Aorta (tissue), 5 donors: ENCODE measurements around the gene DSG3. TPM values are rescaled to one million over a fixed set of nuclear protein-coding genes. Genes with fewer than 3 reads are reported as not detected.

Experiments used
- ATAC-seq: fragments of 200-7000 bp; cut with Tn5 transposase; one replicate; pipeline ENCODE4 v1.9.1; 2022; ENCODE audit warnings: moderate library complexity; ENCODE audit not compliant: low FRiP score
- DNase-seq, 2 donors: peaks; one replicate each; pipeline ENCODE4 v3.0.0-alpha.2; 2020
- H3K27ac ChIP-seq, 2 donors: one replicate each; pipeline ENCODE4 v1.5.1; 2013; ENCODE audit warnings: low read length in 2 of 2, mild to moderate bottlenecking in 2 of 2, moderate library complexity in 2 of 2, control low read depth in 1 of 2, inconsistent platforms in 1 of 2, low read depth in 1 of 2
- H3K27me3 ChIP-seq, 2 donors: one replicate each; pipeline ENCODE4 v1.6.1; 2013; ENCODE audit warnings: control low read depth in 1 of 2, low read length in 1 of 2, mild to moderate bottlenecking in 1 of 2, moderate library complexity in 1 of 2; ENCODE audit not compliant: insufficient read depth in 2 of 2, control insufficient read depth in 1 of 2
- H3K36me3 ChIP-seq, 2 donors: one replicate each; pipeline ENCODE4 v1.6.1; 2013; ENCODE audit warnings: control low read depth in 1 of 2, low read length in 1 of 2, mild to moderate bottlenecking in 1 of 2; ENCODE audit not compliant: insufficient read depth in 2 of 2, control insufficient read depth in 1 of 2
- H3K4me1 ChIP-seq, 2 donors: one replicate each; pipeline ENCODE4 v1.6.1; 2013; ENCODE audit warnings: low read length in 2 of 2, control low read depth in 1 of 2, mild to moderate bottlenecking in 1 of 2, moderate library complexity in 1 of 2; ENCODE audit not compliant: insufficient read depth in 2 of 2, control insufficient read depth in 1 of 2
- H3K4me3 ChIP-seq, 2 donors: one replicate each; pipeline ENCODE4 v1.5.1; 2013; ENCODE audit warnings: low read length in 2 of 2, control low read depth in 1 of 2, mild to moderate bottlenecking in 1 of 2
- H3K9me3 ChIP-seq: one replicate; pipeline ENCODE4 v1.6.1; 2013; ENCODE audit warnings: mild to moderate bottlenecking, low read length; ENCODE audit not compliant: control insufficient read depth
- WGBS, 2 donors: extraction: QIAGEN DNeasy Blood & Tissue Kit; methylation state at CpG; one replicate each; pipeline ENCODE4 v1.1.7; 2013; 5-methylcytosine and 5-hydroxymethylcytosine counted together
- intact Hi-C, 2 donors: fragments of 100-400 bp; cut with DNase I; formaldehyde crosslinking; loops; one replicate each; pipeline versions ENCODE4 v1.14.2 to v1.15.0; 2022
- polyA plus RNA-seq, 2 donors: library from polyadenylated mRNA; stranded (reverse); fragments of 200-250 nt; gene quantifications; one replicate each; pipeline ENCODE4 v1.2.3, GENCODE V29; 2013
- total RNA-seq, 2 donors: library from RNA; stranded (reverse); fragmentation: NEBNext Ultra II Directional; extraction: Animal tissue kit (Norgen Biotek cat#: 25700); gene quantifications; one replicate each; pipeline ENCODE4 v1.2.1, GENCODE V29; 2021
- donor health status: healthy with polysubstance abuse.
- donor health status: Bipolar disorder and iron deficiency.
- donor health status: DM: no; HTN: no; CAD: no.
- donor health status: DM: no; HTN: no; CAD: no.
- donor health status: DM: yes; HTN: yes; CAD: no.

The DSG3 gene
- total and polyA plus RNA-seq, 4 donors, result 0.08 to 0.50 TPM; not detected in 2

DNA sequence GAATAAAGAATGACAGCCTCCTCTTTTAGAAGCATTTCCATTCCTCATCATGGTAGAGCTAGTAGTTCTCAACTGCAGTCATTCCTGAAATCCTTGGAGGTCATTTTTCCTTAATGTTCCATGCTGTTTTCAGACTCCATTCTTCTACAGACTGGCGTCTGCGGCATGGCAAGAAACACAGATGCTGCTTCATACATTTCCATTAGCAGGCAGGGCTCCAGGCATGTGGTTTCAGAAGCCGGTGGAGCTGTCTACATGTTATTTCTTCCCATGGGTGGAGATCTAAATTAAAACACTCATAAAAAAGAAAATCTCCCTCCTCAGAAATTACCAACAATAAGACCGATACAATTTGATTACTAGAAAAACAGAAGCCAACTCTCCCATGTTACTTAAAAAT lies 6.0 kb upstream of the DSG3 start:
- H3K27me3 ChIP-seq, result no peaks in the 10 kb centered on the region
- peaks cover 2% of the 10 kb centered on the region for H3K9me3 ChIP-seq
- 58 to 62% methylated on average over 4 of the region's 4 CpGs for WGBS, 2 donors
- H3K4me1 ChIP-seq, result no peaks in the 10 kb centered on the region
- DNase-seq (no peak), ATAC-seq (no peak)
- no peak overlapping the region for H3K4me3 ChIP-seq
- H3K36me3 ChIP-seq, result no peaks in the 10 kb centered on the region
- H3K27ac ChIP-seq, result no peak overlapping the region
- intact Hi-C loops, result no loop called here

DNA sequence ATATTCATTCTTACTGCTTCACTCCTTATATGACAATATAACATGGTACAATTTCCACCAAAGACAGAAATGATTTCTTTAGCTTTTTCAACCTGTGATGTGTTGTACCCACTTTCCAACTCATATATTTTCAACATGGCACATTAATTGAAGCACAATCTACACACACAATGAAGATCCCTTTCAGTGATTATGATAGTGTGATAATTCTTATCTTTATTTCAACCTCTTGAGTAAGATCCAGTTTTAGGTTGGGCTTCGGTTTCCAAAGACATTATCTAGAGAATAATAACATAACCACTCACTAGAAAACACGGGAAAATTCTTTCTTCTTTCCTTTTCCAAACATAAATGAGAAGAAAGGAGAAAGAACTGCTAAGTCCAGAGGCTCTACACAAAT lies 3.4 kb upstream of the DSG3 start:
- intact Hi-C loops, result no loop called here
- Histone ChIP-seq H3K4me3 (no peak overlapping the region), H3K27ac (no peak overlapping the region), H3K36me3 (no peaks in the 10 kb centered on the region), H3K4me1 (no peaks in the 10 kb centered on the region), H3K9me3 (no peaks in the 10 kb centered on the region), H3K27me3 (no peaks in the 10 kb centered on the region)
- 12 to 19% methylated on average over 2 of the region's 2 CpGs for WGBS, 2 donors
- DNase-seq, result no peak
- ATAC-seq, result no peak

DNA sequence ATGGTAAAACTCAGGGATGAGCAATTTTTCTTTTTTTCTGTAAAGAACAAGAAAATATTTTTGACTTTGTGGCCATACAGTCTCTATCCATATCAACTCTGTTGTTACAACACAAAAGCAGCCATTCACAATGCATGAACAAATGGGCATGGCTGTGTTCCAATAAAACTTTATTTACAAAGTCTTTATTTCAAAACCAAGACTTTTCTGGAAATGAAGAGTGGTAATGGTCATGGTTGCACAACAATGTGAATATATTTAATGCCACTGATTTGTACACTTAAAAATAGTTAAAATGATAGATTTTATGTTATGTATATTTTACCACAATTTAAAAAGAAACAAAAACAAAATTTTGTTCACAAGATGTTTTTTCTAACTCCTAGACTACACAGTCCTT lies 1.6 kb upstream of the DSG3 start:
- no peak for ATAC-seq

DNA sequence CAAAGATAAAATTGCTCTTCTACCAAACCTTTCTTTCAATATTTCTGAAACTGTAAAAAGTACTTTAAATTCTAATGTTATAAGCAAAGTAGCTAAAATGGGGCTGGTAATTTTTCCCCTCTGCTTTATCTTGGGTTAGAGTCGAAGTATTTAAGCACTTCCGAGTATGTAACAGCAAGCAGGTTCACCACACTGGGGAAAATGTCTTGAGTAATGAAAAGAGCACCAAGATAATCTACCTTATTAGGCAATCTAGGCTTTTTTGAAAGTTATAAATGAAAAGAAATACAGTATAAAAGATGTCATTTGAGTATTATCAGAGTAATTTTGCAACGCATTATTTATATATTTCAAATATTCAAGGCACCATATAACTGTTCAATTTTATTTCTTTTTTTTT lies 687 bp upstream of the DSG3 start:
- Histone ChIP-seq H3K27me3 (no peaks in the 10 kb centered on the region), H3K36me3 (no peaks in the 10 kb centered on the region), H3K27ac (no peak overlapping the region), H3K9me3 (no peaks in the 10 kb centered on the region), H3K4me3 (no peak overlapping the region), H3K4me1 (no peaks in the 10 kb centered on the region)
- ATAC-seq, result no peak
- no peak for DNase-seq
- intact Hi-C loops, result no loop called here
- 36 to 46% methylated on average over 3 of the region's 3 CpGs for WGBS, 2 donors

More for the DNA sequence above, 1.6 kb upstream of the DSG3 start:
- DNase-seq, result no peak
- Histone ChIP-seq H3K27ac (no peak overlapping the region), H3K4me3 (no peak overlapping the region), H3K36me3 (no peaks in the 10 kb centered on the region), H3K4me1 (no peaks in the 10 kb centered on the region), H3K27me3 (no peaks in the 10 kb centered on the region), H3K9me3 (no peaks in the 10 kb centered on the region)
- intact Hi-C loops, result no loop called here

DNA sequence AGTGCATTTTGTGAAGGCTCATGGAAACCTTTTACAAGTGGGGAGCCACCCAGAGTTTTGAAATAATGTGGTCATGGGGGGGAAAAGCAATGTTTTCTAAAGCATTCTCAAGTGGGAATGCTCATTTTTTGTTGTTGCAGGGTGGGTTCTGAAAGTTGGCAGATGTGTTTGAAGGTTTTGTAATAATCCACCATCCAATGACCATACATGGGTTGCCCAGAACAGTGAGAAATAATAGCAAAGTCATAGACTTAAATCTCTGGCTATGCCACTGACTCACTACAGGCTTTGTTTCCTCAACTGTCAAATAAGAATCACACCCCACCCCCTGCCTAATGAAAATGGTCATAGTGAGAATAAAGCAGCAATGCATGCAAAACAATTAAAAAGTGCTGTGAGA lies 2.9 kb downstream of the DSG3 start:
- no peaks in the 10 kb centered on the region for H3K27me3 ChIP-seq
- H3K9me3 ChIP-seq, result no peaks in the 10 kb centered on the region
- H3K4me3 ChIP-seq, result no peak overlapping the region
- intact Hi-C loops, result no loop called here
- H3K27ac ChIP-seq, result no peak overlapping the region
- ATAC-seq (no peak), DNase-seq (no peak)
- H3K36me3 ChIP-seq, result no peaks in the 10 kb centered on the region
- H3K4me1 ChIP-seq, result no peaks in the 10 kb centered on the region

DNA sequence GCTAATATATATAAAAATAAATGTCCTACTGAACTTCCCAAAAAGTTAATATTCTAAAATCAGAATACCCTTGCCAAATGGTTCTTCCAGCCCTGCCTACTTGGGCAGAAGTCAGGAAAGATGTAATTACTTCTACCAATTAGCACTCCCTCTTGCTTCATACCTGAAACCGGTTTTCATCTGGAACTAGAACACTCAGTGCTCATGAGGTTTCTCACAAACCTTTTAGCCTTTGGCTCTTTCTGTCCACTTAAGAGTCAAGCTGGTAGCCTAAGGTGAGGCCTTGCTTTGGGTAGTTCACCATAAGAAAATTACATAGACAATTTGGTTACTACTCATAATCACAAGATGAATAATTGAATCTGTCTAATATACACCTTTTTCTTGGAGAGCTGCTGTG lies 4.1 kb downstream of the DSG3 start:
- no peaks in the 10 kb centered on the region for H3K27me3 ChIP-seq
- ATAC-seq, result no peak
- no peaks in the 10 kb centered on the region for H3K4me1 ChIP-seq
- no peak for DNase-seq
- WGBS, 2 donors, result 77 to 90% methylated on average over 1 of the region's 1 CpG
- H3K4me3 ChIP-seq, result no peak overlapping the region
- no peaks in the 10 kb centered on the region for H3K9me3 ChIP-seq
- H3K36me3 ChIP-seq, result no peaks in the 10 kb centered on the region
- H3K27ac ChIP-seq, result no peak overlapping the region
- intact Hi-C loops, result no loop called here

DNA sequence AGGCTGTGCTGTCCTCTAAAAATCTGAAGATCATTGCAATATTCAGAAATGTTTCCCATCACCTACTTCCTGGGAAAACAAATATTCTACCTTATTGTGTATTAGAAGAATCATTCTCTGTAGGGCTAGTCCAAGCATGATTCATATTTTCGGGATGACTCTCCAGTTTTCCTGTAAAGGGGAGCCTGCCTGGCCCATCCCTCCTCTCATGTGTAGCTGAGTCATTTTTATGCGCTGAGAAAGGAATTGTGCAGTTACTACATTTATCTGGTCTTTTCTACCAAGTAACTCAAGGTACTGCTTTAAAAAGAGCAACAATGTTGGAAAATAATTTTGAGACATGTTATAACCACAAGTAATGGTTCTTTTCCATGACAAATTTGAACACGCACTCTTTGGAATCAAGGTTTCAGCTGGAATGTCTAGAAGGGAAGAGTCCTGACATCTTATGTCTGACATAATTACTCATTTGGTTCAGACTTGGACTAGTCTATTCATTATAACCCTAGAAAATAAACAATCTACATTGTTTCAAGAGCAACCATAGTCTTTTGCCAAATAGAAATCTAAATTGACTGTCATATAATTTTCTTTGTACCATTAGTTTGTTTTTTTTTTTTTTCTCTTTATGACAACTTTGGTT lies 6.6 kb downstream of the DSG3 start:
- intact Hi-C loops, result no loop called here
- ATAC-seq, result no peak
- Histone ChIP-seq H3K4me3 (no peak overlapping the region), H3K27me3 (no peaks in the 10 kb centered on the region), H3K9me3 (no peaks in the 10 kb centered on the region), H3K36me3 (no peaks in the 10 kb centered on the region), H3K4me1 (no peaks in the 10 kb centered on the region), H3K27ac (no peak overlapping the region)
- 60 to 95% methylated on average over 3 of the region's 3 CpGs for WGBS, 2 donors
- DNase-seq, result no peak

DNA sequence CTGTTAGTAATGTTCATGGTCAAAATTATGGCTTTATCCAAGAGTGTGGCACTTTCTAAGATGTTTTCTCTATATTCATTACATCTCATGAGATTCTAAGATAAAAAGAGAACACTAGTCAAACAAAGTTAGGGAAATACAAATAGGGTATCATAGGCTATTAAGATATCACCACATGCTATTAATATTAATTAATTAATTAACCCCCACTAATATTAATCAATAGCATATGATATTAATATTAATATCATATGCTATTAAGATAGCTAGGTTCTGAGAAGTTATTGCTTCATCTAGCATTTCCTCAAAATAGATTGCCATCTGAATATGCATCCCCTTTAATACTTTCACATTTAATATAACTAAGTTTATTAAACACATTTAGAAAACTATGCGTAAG lies 22.1 kb downstream of the DSG3 start:
- DNase-seq (no peak), ATAC-seq (no peak)
- WGBS, 2 donors, result 94 to 100% methylated on average over 1 of the region's 1 CpG
- H3K27me3 ChIP-seq, result no peaks in the 10 kb centered on the region
- no peaks in the 10 kb centered on the region for H3K4me1 ChIP-seq
- H3K9me3 ChIP-seq, result no peaks in the 10 kb centered on the region
- H3K36me3 ChIP-seq, result no peaks in the 10 kb centered on the region
- intact Hi-C loops, result no loop called here
- no peak overlapping the region for H3K4me3 ChIP-seq
- no peak overlapping the region for H3K27ac ChIP-seq

DNA sequence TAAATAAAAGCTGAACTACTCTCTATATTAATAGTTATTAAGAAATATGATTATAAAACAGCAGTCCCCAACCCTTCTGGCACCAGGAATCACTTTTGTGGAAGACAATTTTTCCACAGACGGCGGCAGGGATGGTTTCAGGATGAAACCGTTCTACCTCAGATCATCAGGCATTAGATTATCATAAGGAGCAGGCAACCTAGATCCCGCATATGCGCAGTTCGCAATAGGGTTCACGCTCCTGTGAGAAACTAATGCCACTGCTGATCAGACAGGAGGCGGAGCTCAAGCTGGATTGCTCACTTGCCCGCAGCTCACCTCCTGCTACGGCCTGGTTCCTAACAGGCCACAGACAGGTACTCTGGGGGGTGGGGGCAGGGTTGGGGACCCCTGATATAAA lies 31.1 kb downstream of the DSG3 start:
- H3K4me1 ChIP-seq, result no peaks in the 10 kb centered on the region
- DNase-seq (no peak), ATAC-seq (no peak)
- no peak overlapping the region for H3K4me3 ChIP-seq
- WGBS, 2 donors, result 95% methylated on average over 10 of the region's 10 CpGs
- H3K27ac ChIP-seq, result no peak overlapping the region
- intact Hi-C loops, result no loop called here
- no peaks in the 10 kb centered on the region for H3K36me3 ChIP-seq
- peaks cover 0 to 6% of the 10 kb centered on the region in 2 donors for H3K27me3 ChIP-seq
- H3K9me3 ChIP-seq, result peaks cover 1% of the 10 kb centered on the region
